GM12878 (cell line): Measurements from ENCODE around the gene SLC4A9. TPM values are rescaled to one million over a fixed set of nuclear protein-coding genes. Genes with fewer than 3 reads are reported as not detected.

ENCODE experiments used
- ATF3 ChIP-seq: IDR thresholded peaks from 2 replicates; pipeline ENCODE4 v1.6.1; 2011; ENCODE audit warnings: low read depth, mild to moderate bottlenecking, low read length, moderate library complexity, borderline replicate concordance; ENCODE audit errors: extremely low read depth
- CHD4 ChIP-seq: fragments of 200-600 bp; sonication (generic); IDR thresholded peaks from 2 replicates; pipeline ENCODE4 v1.6.1; 2016; ENCODE audit warnings: mild to moderate bottlenecking
- DPF2 ChIP-seq: fragments of 450-650 bp; IDR thresholded peaks from 2 replicates; pipeline ENCODE4 v1.6.1; 2017; ENCODE audit warnings: mild to moderate bottlenecking
- ELK1 ChIP-seq: IDR thresholded peaks from 2 replicates; pipeline ENCODE4 v1.6.1; 2012; ENCODE audit warnings: low read depth, low read length, improper control_type of control experiment
- GABPA ChIP-seq: IDR thresholded peaks from 2 replicates; pipeline ENCODE4 v1.6.1; 2014; ENCODE audit warnings: antibody characterized with exemption, low read depth, mild to moderate bottlenecking, inconsistent platforms
- HDGF ChIP-seq: fragments of 450-650 bp; IDR thresholded peaks from 2 replicates; pipeline ENCODE4 v1.6.1; 2016; ENCODE audit warnings: antibody characterized with exemption
- MLLT1 ChIP-seq: fragments of 450-650 bp; IDR thresholded peaks from 2 replicates; pipeline ENCODE4 v1.6.1; 2016; ENCODE audit warnings: mild to moderate bottlenecking
- MTA3 ChIP-seq: IDR thresholded peaks from 2 replicates; pipeline ENCODE4 v1.6.1; 2012; ENCODE audit warnings: low read length, inconsistent platforms, borderline replicate concordance
- NRF1 ChIP-seq: conservative IDR thresholded peaks from 2 replicates; pipeline ENCODE4 v1.6.1; 2011; ENCODE audit warnings: mild to moderate bottlenecking, low read depth, low read length, improper control_type of control experiment
- RAD51 ChIP-seq: fragments of 450-650 bp; IDR thresholded peaks from 2 replicates; pipeline ENCODE4 v1.6.1; 2016; ENCODE audit warnings: moderate library complexity, mild to moderate bottlenecking, inconsistent platforms
- RELA ChIP-seq: fragments of 450-650 bp; IDR thresholded peaks from 2 replicates; pipeline ENCODE4 v1.8.0; 2014; ENCODE audit warnings: borderline replicate concordance; ENCODE audit not compliant: partially characterized antibody
- SRF ChIP-seq, 2 experiments: IDR thresholded peaks; 2 replicates each; pipeline ENCODE4 v1.6.1; 2011; ENCODE audit warnings: low read depth in 2 of 2, low read length in 2 of 2, mild to moderate bottlenecking in 1 of 2, moderate library complexity in 1 of 2
- STAT3 ChIP-seq: IDR thresholded peaks from 2 replicates; pipeline ENCODE4 v1.6.1; 2011; ENCODE audit warnings: low read depth, low read length, improper control_type of control experiment
- TARDBP ChIP-seq: IDR thresholded peaks from 2 replicates; pipeline ENCODE4 v1.6.1; 2016; ENCODE audit warnings: borderline replicate concordance
- WRNIP1 ChIP-seq: IDR thresholded peaks from 2 replicates; pipeline ENCODE4 v1.6.1; 2011; ENCODE audit warnings: low read depth, low read length, improper control_type of control experiment, borderline replicate concordance
- ZBTB4 ChIP-seq: fragments of 450-650 bp; formaldehyde crosslinking; IDR thresholded peaks from 2 replicates; pipeline ENCODE4 v1.4.0; 2022; ENCODE audit warnings: mild to moderate bottlenecking, moderate library complexity
- polyA plus RNA-seq, 11 experiments: library from polyadenylated mRNA; depleted of rRNA in 4 of 11; unstranded in 6 of 11; stranded (reverse) in 5 of 11; fragments of >200 nt; fragmentation: Nextera tagmentation in 4 of 11; fragmentation: Illumina TruSeq in 1 of 11; extraction: Ambion mirVana in 4 of 11; extraction: Trizol in 1 of 11; gene quantifications; 1 replicate in 1 of 11; 2 replicates in 10 of 11; pipeline versions ENCODE4 v1.2.1 to v1.2.3, GENCODE V29; 2011 to 2016; ENCODE audit warnings: inconsistent platforms in 2 of 11, missing spikeins in 2 of 11, low read depth in 1 of 11
- total RNA-seq, 4 experiments: library from RNA; depleted of rRNA in 3 of 4; stranded (reverse); fragments of >200 nt in 3 of 4; fragmentation: Illumina TruSeq in 1 of 4; extraction: Trizol in 1 of 4; gene quantifications; 2 replicates each; pipeline versions ENCODE4 v1.2.1 to v1.2.3, GENCODE V29; 2013 to 2021
- TF ChIP-seq, protein P1 (sequence below): IDR thresholded peaks from 2 replicates; pipeline ENCODE4 v1.6.1; 2012; ENCODE audit warnings: low read depth, low read length, improper control_type of control experiment
- TF ChIP-seq, protein P2 (sequence below): fragments of 450-650 bp; IDR thresholded peaks from 2 replicates; pipeline ENCODE4 v1.6.1; 2017; ENCODE audit warnings: antibody characterized with exemption, mild to moderate bottlenecking, moderate library complexity

The SLC4A9 gene
- total and polyA plus RNA-seq, 10 of the 15 experiments (the other 5 are each of a cell fraction or from before 2014, with no cell fraction given) = 0.03 to 0.05 (median 0.05) TPM; not detected in 7

DNA sequence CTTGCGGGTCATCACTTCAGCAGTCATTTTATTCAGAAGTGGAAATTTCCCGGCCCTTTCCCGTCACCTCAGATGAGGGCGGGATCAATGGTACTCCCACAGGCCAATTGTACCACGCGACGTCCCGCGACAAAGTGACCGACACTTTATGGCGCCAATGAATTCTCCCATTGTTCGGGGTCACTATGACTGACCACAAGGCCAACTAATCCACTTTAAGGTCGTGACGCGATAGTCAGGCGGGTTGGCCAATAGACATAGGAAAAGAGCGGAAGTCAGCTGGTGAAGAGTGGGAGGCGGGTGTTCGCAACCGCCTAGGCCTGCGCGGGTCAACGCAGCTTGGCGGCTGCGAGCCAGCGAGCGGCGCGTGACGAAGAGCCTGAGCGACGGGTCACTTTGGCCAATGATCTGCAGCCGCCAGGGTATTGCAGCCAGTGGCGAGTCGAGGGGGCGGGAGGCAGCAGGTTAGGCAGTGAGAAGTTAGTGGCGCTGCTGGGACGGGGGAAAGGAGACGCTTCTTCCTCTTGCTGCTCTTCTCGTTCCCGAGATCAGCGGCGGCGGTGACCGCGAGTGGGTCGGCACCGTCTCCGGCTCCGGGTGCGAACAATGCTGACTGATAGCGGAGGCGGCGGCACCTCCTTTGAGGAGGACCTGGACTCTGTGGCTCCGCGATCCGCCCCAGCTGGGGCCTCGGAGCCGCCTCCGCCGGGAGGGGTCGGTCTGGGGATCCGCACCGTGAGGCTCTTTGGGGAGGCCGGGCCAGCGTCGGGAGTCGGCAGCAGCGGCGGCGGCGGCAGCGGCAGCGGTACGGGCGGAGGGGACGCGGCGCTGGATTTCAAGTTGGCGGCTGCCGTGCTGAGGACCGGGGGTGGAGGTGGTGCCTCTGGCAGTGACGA is 41.6 kb downstream of the SLC4A9 start, which contains the start of gene ANKHD1 (continued):
- TF ChIP-seq, protein P1, sequence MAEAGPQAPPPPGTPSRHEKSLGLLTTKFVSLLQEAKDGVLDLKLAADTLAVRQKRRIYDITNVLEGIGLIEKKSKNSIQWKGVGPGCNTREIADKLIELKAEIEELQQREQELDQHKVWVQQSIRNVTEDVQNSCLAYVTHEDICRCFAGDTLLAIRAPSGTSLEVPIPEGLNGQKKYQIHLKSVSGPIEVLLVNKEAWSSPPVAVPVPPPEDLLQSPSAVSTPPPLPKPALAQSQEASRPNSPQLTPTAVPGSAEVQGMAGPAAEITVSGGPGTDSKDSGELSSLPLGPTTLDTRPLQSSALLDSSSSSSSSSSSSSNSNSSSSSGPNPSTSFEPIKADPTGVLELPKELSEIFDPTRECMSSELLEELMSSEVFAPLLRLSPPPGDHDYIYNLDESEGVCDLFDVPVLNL = no peak
- TF ChIP-seq HDGF (no peak; the same call in none of the 2 replicates), MLLT1 (peak; percentile 58; the same call in 1 of the 2 replicates), RAD51 (peak; percentile 95), STAT3 (no peak), GABPA (peak; percentile 96), WRNIP1 (no peak), NRF1 (peak; percentile 50), RELA (peak; percentile 48), CHD4 (no peak), DPF2 (peak; percentile 100), ELK1 (peak; percentile 12; the same call in 1 of the 2 replicates), ZBTB4 (CRISPR knock-in tag) (no peak), SRF (IDR thresholded peaks at IDR 0.05; ENCODE audit: low read depth in 2 of 2, low read length in 2 of 2) (no peak), TARDBP (0 out of 2 replicates have a peak, but pooled peaks have one; percentile 24), MTA3 (no peak), ATF3 (no peak)
- TF ChIP-seq, protein P2, sequence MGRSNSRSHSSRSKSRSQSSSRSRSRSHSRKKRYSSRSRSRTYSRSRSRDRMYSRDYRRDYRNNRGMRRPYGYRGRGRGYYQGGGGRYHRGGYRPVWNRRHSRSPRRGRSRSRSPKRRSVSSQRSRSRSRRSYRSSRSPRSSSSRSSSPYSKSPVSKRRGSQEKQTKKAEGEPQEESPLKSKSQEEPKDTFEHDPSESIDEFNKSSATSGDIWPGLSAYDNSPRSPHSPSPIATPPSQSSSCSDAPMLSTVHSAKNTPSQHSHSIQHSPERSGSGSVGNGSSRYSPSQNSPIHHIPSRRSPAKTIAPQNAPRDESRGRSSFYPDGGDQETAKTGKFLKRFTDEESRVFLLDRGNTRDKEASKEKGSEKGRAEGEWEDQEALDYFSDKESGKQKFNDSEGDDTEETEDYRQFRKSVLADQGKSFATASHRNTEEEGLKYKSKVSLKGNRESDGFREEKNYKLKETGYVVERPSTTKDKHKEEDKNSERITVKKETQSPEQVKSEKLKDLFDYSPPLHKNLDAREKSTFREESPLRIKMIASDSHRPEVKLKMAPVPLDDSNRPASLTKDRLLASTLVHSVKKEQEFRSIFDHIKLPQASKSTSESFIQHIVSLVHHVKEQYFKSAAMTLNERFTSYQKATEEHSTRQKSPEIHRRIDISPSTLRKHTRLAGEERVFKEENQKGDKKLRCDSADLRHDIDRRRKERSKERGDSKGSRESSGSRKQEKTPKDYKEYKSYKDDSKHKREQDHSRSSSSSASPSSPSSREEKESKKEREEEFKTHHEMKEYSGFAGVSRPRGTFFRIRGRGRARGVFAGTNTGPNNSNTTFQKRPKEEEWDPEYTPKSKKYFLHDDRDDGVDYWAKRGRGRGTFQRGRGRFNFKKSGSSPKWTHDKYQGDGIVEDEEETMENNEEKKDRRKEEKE = no peak
